GM10266 (cell line): Measurements from ENCODE around the gene ISM1.

Experiments used
- DNase-seq: peaks from one replicate; pipeline ENCODE4 v3.0.0; 2012; ENCODE audit errors: extremely low spot score
- CTCF ChIP-seq: IDR thresholded peaks from 2 replicates; pipeline ENCODE4 v1.5.1; 2012; ENCODE audit warnings: mild to moderate bottlenecking, low read depth; ENCODE audit not compliant: control insufficient read depth, insufficient read depth; ENCODE audit errors: missing control alignments

Gene ISM1

GRCh38 chr20:13298692-13299373 lies 77.8 kb downstream of the ISM1 start:
- DNase-seq = no peak
- TF ChIP-seq CTCF = no peak

- DNase-seq = no peak
- TF ChIP-seq CTCF = no peak
Observed at GRCh38 chr20:13299401-13299800, 78.3 kb downstream of the ISM1 start.

- DNase-seq = no peak
- no peak for TF ChIP-seq CTCF
Observed at GRCh38 chr20:13301596-13301995, 80.5 kb downstream of the ISM1 start.

- peak; percentile 40 for DNase-seq
- TF ChIP-seq CTCF = peak; percentile 68
Observed at GRCh38 chr20:13302647-13303450, 81.8 kb downstream of the ISM1 start.

- no peak for DNase-seq
- TF ChIP-seq CTCF = no peak
Observed at GRCh38 chr20:13305284-13305683, 84.2 kb downstream of the ISM1 start.

GRCh38 chr20:13307562-13308163 lies 86.6 kb downstream of the ISM1 start:
- no peak for TF ChIP-seq CTCF
- no peak for DNase-seq

- no peak for TF ChIP-seq CTCF
- no peak for DNase-seq
Observed at GRCh38 chr20:13312300-13312699, 91.2 kb downstream of the ISM1 start.
